Calu3 (cell line): ENCODE measurements around the gene COL16A1. TPM values are rescaled to one million over a fixed set of nuclear protein-coding genes. Genes with fewer than 3 reads are reported as not detected.
A peak's percentile ranks its signal among the peaks of the same experiment; 100 is the strongest.
"Not testable (repeated sequence)": the region's sequence is repeated elsewhere in the genome, so short reads cannot be mapped to it uniquely, and the experiment has no call there.

ENCODE experiments used
- BruUV-seq: library from RNA; stranded (reverse); fragments of 400-500 nt; replicated peaks from 2 replicates; lab custom pipeline; 2021; lab: Mats Ljungman, UMichigan
- CTCF ChIA-PET: fragments of 300-600 bp; sonication (Branson Sonifier 250); formaldehyde crosslinking; loops from one replicate; lab custom pipeline; 2022; ENCODE audit warnings: antibody characterized with exemption; lab: Charles Lee
- DNase-seq: peaks from one replicate; pipeline ENCODE4 v3.0.0; 2022
- H3K27ac Mint-ChIP-seq: one replicate; pipeline ENCODE4 v1.8.0; 2022; ENCODE audit warnings: mixed read lengths; ENCODE audit not compliant: unreplicated experiment
- H3K27me3 Mint-ChIP-seq: one replicate; pipeline ENCODE4 v1.8.0; 2022; ENCODE audit warnings: mixed read lengths; ENCODE audit not compliant: unreplicated experiment
- H3K36me3 Mint-ChIP-seq: one replicate; pipeline ENCODE4 v1.8.0; 2022; ENCODE audit warnings: mild to moderate bottlenecking, moderate library complexity, mixed read lengths; ENCODE audit not compliant: insufficient read depth, unreplicated experiment
- H3K4me1 Mint-ChIP-seq: one replicate; pipeline ENCODE4 v1.8.0; 2022; ENCODE audit warnings: mild to moderate bottlenecking, low read depth, mixed read lengths; ENCODE audit not compliant: unreplicated experiment
- H3K4me3 Mint-ChIP-seq: one replicate; pipeline ENCODE4 v1.8.0; 2022; ENCODE audit warnings: mild to moderate bottlenecking, low read depth, moderate library complexity, mixed read lengths; ENCODE audit not compliant: unreplicated experiment
- H3K9me3 Mint-ChIP-seq: one replicate; pipeline ENCODE4 v1.8.0; 2022; ENCODE audit warnings: low read depth, mixed read lengths; ENCODE audit not compliant: unreplicated experiment
- CTCF ChIP-seq: fragments of 200-600 bp; IDR thresholded peaks from one replicate; pipeline ENCODE4 v1.8.0; 2022; ENCODE audit warnings: antibody characterized with exemption; ENCODE audit not compliant: unreplicated experiment
- intact Hi-C: fragments of 100-400 bp; cut with micrococcal nuclease; formaldehyde crosslinking; loops from one replicate; pipeline ENCODE4 v1.10.0; 2022; ENCODE audit not compliant: unreplicated experiment
- total RNA-seq: library from RNA; stranded (reverse); gene quantifications from 2 replicates; pipeline ENCODE4 v1.2.3, GENCODE V29; 2022

The COL16A1 gene
- total RNA-seq, 1 experiment from 2014 or later = 3.8 TPM

GRCh38 chr1:31707711-31708110, 3.9 kb upstream of the COL16A1 start:
- peak; percentile 32 for DNase-seq
- intact Hi-C loops = loop anchor here (2.0 kb wide), 1 partner anchor 43 kb away; no protein-coding TSS in a partner anchor
- Mint-ChIP-seq H3K27me3 (peaks cover 37% of the 10 kb centered on the region), H3K4me1 (peaks cover 30% of the 10 kb centered on the region), H3K9me3 (no peaks in the 10 kb centered on the region), H3K36me3 (peaks cover 4% of the 10 kb centered on the region), H3K27ac (peak overlapping the region; percentile 2), H3K4me3 (no peak overlapping the region)
- peak; percentile 23 for TF ChIP-seq CTCF
- BruUV-seq = no TSS peak
- CTCF ChIA-PET = interaction anchor here (0.5 to 1.5 kb wide), 3 partner anchors 37 to 63 kb away, joined by 4 to 6 read pairs (median 5); partner anchors contain the start of gene PEF1

DNA sequence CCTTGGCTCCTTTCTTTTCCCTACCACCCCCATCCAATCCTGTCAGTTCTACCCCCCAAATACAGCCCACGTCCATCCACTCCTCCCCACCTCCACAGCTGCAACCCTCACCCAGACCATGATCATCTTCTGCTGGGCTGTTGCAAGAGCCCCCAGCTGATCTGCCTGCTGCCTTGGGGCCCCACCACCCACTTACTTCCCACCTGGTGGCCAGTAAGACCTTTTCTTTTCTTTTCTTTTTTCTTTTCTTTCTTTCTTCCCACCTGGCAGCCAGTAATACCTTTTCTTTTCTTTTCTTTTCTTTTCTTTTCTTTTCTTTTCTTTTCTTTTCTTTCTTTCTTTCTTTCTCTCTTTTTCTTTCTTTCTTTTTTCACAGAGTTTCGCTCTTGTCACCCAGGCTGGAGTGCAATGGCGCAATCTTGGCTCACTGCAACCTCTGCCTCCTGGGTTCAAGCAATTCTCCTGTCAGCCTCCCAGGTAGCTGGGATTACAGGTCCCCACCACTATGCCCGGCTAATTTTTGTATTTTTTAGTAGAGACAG, 3.3 kb upstream of the COL16A1 start:
- intact Hi-C loops = loop anchor here (2.0 kb wide), 1 partner anchor 42 kb away; no protein-coding TSS in a partner anchor
- H3K4me1 Mint-ChIP-seq = peaks cover 24% of the 10 kb centered on the region
- H3K36me3 Mint-ChIP-seq, H3K9me3 Mint-ChIP-seq, BruUV-seq, H3K27ac Mint-ChIP-seq, H3K4me3 Mint-ChIP-seq, DNase-seq: not testable (repeated sequence)
- H3K27me3 Mint-ChIP-seq = peaks cover 37% of the 10 kb centered on the region
- CTCF ChIA-PET = interaction anchor here (0.5 to 1.5 kb wide), 2 partner anchors 37 to 62 kb away, joined by 4 to 6 read pairs; partner anchors contain the start of gene PEF1

GRCh38 chr1:31706384-31707058, 2.7 kb upstream of the COL16A1 start:
- TF ChIP-seq CTCF = no peak
- Mint-ChIP-seq H3K4me3 (no peak overlapping the region), H3K36me3 (no peaks in the 10 kb centered on the region), H3K27ac (no peak overlapping the region), H3K27me3 (peaks cover 37% of the 10 kb centered on the region), H3K4me1 (peaks cover 24% of the 10 kb centered on the region), H3K9me3 (no peaks in the 10 kb centered on the region)
- no TSS peak for BruUV-seq
- intact Hi-C loops = loop anchor here (2.0 kb wide), 1 partner anchor 42 kb away; no protein-coding TSS in a partner anchor
- no peak for DNase-seq
- CTCF ChIA-PET = no interaction called here

GRCh38 chr1:31705080-31705866, 1.5 kb upstream of the COL16A1 start:
- H3K27me3 Mint-ChIP-seq = peaks cover 37% of the 10 kb centered on the region
- peaks cover 5% of the 10 kb centered on the region for H3K36me3 Mint-ChIP-seq
- no peaks in the 10 kb centered on the region for H3K9me3 Mint-ChIP-seq
- H3K4me1 Mint-ChIP-seq = peaks cover 37% of the 10 kb centered on the region
- peak; percentile 35 for DNase-seq
- no peak overlapping the region for H3K27ac Mint-ChIP-seq
- CTCF ChIA-PET = interaction anchor here (0.7 to 1.0 kb wide), 3 partner anchors 39 to 84 kb away, joined by 3 to 12 read pairs (median 3); no protein-coding TSS in a partner anchor
- BruUV-seq = no TSS peak
- intact Hi-C loops = no loop called here
- no peak for TF ChIP-seq CTCF
- no peak overlapping the region for H3K4me3 Mint-ChIP-seq
